Ammon's horn (tissue), 1 donor: Measurements from ENCODE around the gene ALG10.
"Not testable (repeated sequence)": the region's sequence is repeated elsewhere in the genome, so short reads cannot be mapped to it uniquely, and the experiment has no call there.

Experiments
- DNase-seq: peaks from one replicate; pipeline ENCODE4 v3.0.0-alpha.2; 2016; ENCODE audit warnings: low spot score

The ALG10 gene

DNA sequence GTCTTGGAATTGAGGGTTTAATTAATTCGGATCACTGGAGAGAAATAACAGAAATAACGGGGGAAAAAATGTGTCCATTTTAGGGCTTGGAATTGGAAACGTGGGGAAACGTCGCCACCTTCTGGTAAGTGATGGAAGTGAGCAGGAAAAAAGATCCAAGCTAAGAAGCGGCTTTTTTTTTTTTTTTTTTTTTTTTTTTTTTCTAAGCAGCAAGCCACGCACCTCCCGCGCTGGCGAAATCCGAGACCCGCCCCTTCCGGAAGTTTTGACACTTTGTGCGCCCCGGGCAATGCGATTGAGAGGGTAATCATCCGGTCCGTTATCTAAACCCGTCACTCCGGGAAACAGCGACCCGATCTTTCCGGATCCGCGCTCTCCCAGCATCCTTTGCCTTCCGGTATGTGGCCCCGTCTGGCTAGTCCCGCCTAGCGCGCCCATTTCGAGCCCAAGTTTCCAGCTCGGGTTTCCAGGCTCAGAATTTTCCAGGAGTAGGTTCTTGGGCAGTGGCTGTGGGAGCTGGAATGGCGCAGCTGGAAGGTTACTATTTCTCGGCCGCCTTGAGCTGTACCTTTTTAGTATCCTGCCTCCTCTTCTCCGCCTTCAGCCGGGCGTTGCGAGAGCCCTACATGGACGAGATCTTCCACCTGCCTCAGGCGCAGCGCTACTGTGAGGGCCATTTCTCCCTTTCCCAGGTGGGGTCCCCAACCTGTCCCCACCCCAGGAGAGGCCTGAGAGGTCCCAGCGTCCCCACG lies at the start of gene ALG10:
Gene ALG10, plus strand, starts transcription at position 418 of the 752 bp plus-strand sequence. Its CDS starts 104 bp downstream, at position 522.
- peak; percentile 96 for DNase-seq

DNA sequence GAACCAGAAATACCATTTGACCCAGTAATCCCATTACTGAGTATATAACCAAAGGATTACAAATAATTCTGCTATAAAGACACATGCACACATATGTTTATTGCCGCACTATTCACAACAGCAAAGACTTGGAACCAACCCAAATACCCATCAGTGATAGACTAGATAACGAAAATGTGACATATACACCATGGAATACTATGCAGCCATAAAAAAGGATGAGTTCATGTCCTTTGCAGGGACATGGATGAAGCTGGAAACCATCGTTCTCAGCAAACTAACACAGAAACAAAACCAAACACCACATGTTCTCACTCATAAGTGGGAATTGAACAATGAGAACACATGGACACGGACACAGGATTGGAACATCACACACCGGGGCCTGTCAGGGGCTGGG lies 49.4 kb upstream of the ALG10 start:
- not testable (repeated sequence) for DNase-seq

GRCh38 chr12:33977887-33978286 lies 44.4 kb upstream of the ALG10 start:
- DNase-seq, result no peak

GRCh38 chr12:33988197-33988805 lies 34.0 kb upstream of the ALG10 start:
- no peak for DNase-seq

GRCh38 chr12:33988913-33989312 lies 33.4 kb upstream of the ALG10 start:
- no peak for DNase-seq

GRCh38 chr12:33994857-33995808 lies 27.2 kb upstream of the ALG10 start:
- no peak for DNase-seq

GRCh38 chr12:34008835-34009234 lies 13.5 kb upstream of the ALG10 start:
- DNase-seq, result not testable (repeated sequence)

GRCh38 chr12:34016361-34016760 lies 5.9 kb upstream of the ALG10 start:
- no peak for DNase-seq

DNA sequence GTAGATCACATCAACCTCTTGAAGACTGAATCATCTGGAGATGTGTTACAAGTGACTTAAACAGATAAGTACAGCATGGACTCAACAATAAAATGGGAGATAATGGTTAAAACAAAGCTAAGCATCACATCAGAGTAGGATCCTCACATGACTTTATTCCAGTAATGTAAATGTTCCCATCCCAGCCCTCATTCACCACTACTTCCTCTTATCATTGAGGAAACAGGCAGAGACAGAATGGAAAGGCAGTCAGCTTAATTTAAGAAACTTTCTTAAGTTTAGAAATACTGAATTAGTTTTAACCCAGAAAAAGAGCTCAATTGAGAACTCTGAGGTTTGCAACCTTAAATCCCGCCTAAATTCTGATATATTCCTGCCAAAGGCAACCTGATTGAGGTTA lies 1.2 kb upstream of the ALG10 start:
- DNase-seq, result peak; percentile 3

- DNase-seq, result not testable (repeated sequence)
Measured at GRCh38 chr12:34027661-34028060, 5.4 kb downstream of the ALG10 start.

GRCh38 chr12:34030591-34030990 lies 8.3 kb downstream of the ALG10 start:
- DNase-seq, result no peak

DNA sequence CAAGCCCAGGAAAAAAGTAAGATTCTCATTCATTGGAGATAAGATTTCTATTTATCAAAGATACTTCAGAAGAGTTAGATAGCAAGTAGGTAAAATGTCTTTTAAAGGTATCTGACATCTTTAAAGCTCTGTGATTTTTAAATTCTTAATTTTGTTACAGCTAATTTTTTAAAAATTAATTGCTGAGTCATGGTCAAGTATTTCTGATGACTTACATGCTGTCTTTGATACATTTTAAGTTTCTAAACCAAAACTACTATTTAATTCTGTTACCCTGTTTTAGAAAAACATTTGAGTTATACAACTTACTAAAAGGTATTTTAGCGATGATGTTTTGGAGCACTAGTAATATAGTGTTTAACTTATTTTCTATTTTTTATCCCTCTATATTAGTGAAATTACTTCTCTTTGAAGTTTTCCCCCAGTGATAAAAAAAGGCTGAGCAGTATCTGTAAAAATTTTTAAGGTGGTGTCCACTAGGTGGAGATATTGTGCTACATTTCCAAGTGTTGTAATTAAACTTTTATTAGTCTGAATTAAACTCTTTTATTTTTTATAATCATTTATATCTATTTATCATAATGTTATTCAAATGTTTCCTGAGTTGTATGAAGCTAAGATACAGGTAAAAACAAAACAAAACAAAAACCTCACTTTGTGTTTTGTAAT lies 11.5 kb downstream of the ALG10 start:
- no peak for DNase-seq

DNA sequence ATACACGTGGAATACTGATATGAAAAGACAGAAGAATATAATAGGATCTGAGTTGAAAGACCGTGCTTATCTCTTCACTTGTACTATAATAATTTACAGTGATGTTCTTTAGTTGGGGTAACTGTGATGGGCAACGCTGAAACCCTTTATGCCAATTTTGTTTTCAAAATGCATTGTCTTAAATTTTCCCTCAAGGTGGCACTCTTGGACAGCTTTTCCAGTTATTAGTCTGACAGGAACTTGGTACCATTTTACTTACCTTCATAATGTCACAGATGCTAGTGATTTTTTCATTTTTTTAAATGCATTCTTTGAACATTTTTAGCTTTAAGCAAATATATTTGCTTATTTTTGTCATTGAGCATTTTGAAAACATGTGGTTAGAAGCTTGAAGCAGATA lies 16.1 kb downstream of the ALG10 start:
- DNase-seq, result not testable (repeated sequence)

GRCh38 chr12:34046570-34046969 lies 24.3 kb downstream of the ALG10 start:
- DNase-seq, result no peak

GRCh38 chr12:34047855-34048254 lies 25.6 kb downstream of the ALG10 start:
- not testable (repeated sequence) for DNase-seq

DNA sequence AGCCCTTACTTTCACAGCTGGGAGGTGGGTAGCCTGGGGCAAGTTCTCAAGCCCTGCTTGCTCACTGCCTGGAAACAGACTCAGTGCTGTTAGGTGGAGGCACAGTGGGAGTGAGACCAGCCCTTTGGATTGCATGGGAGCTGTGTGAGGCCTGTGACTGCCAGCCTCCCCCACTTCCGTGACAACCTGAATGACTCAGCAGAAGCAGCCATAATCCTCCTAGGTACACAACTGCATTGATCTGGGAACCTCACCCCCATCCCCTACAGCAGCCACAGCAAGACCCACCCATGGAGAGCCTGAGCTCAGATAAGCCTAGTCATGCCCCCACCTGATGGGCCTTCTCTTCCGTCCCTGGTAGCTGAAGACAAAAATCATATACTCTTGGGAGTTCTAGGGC lies 26.4 kb downstream of the ALG10 start:
- DNase-seq, result no peak

DNA sequence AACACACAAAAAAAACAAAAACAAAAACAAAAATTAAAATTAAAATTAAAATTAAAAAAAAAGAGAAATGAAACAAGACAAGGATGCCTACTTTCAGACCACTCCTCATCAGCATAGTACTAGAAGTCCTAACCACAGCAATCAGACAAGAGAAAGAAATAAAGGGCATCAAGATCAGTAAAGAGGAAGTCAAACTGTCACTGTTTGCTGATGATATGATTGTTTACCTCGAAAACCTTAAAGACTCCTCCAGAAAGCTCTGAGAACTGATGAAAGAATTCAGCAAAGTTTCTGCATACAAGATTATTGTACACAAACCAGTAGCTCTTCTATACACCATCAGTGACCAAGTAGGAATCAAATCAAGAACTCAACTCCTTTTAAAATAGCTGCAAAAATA lies 29.2 kb downstream of the ALG10 start:
- DNase-seq, result no peak

- DNase-seq, result no peak
Measured at GRCh38 chr12:34054938-34055337, 32.6 kb downstream of the ALG10 start.
